Parietal lobe (tissue), 2 donors: Measurements from ENCODE around the gene CR1L. TPM values are rescaled to one million over a fixed set of nuclear protein-coding genes. Genes with fewer than 3 reads are reported as not detected.

ENCODE experiments used
- small RNA-seq: library from RNA; depleted of rRNA; stranded (forward); fragments of <200 nt; gene quantifications from one replicate; pipeline ENCODE3, GENCODE V24; 2014; ENCODE audit warnings: low replicate concordance
- total RNA-seq: library from RNA; depleted of rRNA; stranded (reverse); fragments of >200 nt; gene quantifications from one replicate; pipeline ENCODE4 v1.2.3, GENCODE V29; 2014

The CR1L gene
- not detected for total RNA-seq

DNA sequence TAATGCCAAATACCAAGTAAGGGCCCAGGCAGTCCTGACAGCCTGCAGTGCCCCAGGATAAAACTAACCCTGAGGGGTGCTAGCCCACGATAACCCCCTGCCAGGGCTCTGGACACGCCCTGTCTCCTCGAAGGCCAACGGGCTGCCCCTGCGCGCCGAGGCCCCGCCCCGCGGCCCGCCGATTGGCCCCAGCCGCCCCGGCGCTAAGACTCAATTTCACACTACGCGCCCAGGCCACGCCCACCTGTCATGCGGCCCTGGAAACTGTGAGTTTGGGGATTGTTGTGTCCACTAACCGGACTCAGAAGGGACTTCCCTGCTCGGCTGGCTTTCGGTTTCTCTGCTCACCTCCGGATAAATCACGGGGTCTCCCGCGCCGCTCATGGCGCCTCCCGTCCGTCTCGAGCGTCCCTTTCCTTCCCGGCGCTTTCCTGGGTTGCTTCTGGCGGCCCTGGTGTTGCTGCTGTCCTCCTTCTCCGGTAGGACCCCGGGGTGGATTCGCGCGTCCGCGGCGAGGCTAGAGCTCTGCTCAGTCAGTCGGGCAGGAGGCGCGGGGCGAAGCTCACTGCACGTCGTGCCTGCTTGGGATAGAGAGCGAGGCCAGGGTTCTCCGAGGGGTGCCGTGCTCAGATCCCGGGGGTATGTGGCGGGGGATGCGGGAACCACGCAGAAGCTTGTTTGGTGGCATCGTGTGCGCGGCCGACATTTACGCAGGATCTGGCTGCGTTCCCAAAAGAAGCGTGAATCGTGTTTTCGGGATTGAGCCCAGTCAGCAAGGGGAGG lies at the start of gene CR1L:
TSS of gene CR1L (plus strand) at position 282 of the 783 bp plus-strand sequence. CDS start at position 383, 101 bp downstream.

DNA sequence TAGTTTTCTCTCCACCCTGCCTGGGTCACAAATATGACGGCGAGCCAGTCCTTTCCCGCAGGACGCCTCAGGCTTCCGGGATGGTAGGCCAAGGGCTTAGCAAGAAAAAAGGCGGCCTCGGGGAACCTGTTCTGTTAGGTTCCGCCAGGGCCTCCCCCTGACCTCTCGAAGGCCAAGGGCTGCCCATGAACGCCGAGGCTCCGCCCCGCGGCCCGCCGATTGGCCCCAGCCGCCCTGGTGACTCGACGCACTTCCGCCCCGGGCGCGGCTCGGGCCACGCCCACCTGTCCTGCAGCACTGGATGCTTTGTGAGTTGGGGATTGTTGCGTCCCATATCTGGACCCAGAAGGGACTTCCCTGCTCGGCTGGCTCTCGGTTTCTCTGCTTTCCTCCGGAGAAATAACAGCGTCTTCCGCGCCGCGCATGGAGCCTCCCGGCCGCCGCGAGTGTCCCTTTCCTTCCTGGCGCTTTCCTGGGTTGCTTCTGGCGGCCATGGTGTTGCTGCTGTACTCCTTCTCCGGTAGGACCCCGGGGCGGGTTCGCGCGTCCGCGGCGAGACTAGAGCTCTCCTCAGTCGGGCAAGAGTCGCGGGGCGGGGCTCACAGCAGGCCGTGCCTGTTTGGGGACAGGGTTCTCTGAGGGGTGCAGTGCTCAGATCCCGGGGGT lies 107.0 kb downstream of the CR1L start, which contains the start of gene CD46:
TSS of gene CD46 (plus strand) at position 265 of the 666 bp plus-strand sequence. CDS start at position 424, 159 bp downstream.

Small RNAs within 50 kb of the gene (small RNA-seq; reads per million reads assigned to genes)
- not detected for gene RNA5SP534

Other genes starting within 250 kb of the CR1L start
- gene CR2, start 190.8 kb upstream of the CR1L start, total RNA-seq: not detected
- gene CR1, start 149.0 kb upstream of the CR1L start, total RNA-seq: 0.31 TPM
- 238 TPM for gene CD46, start 106.9 kb downstream of the CR1L start, total RNA-seq